A549 treated with CORT108297 at 1 μM for 4 hours (cell line): ENCODE data around the gene MDH1B. TPM values are rescaled to one million over a fixed set of nuclear protein-coding genes. Genes with fewer than 3 reads are reported as not detected.

Source experiments
- total RNA-seq: library from RNA; stranded (reverse); fragments of 200-300 nt; extraction: Qiagen RNA extraction; gene quantifications from 5 replicates; pipeline ENCODE4 v1.2.3, GENCODE V29; 2022

MDH1B gene
- 1.3 to 2.3 TPM (median 1.6 TPM) in 5 replicates for total RNA-seq

DNA sequence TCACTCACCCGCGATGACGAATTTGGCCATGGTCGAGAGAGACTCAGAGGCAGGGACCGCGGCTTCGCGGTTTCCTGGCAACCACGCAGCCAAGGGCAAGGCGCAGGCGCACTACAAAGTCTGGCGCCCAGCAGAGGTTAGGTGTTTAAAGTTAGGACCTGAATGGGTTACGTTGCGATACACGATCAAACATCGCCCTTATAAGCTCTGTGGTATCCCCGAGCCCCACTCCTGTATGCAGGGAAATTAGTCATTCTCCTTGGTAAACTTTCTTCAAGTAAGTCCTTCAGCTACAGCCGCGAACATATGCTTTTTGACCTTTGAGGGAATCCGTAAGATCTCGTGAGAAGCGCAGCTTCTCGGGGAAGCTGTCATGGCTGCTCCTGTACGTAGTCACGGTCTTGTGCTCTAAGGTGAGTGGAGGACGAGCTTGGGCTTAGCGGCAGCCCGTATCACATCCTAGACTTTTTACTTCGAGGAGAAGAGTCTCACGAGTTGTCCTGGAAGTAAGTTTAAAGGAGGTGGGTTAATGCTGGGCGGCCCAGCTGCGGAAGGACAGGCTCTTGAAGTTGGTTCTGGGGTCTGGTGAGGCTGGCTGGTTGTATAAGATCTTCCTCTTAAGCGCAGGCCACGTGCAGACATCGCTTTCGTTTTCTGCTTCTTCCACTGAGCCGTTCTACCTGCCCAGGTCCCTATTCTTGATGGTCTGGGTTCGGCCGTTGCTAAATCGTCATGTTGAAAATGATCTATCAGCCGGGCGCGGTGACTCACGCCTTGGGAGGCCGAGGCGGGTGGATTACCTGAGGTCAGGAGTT lies at the start of gene MDH1B, which contains the start of gene FASTKD2:
MDH1B (minus strand) TSS at position 87 of the 815 bp plus-strand sequence; CDS start at position 30, 57 bp downstream.
FASTKD2 (plus strand) TSS at position 365 of the 815 bp plus-strand sequence. CDS start 1,088 bp downstream, outside the sequence.

DNA sequence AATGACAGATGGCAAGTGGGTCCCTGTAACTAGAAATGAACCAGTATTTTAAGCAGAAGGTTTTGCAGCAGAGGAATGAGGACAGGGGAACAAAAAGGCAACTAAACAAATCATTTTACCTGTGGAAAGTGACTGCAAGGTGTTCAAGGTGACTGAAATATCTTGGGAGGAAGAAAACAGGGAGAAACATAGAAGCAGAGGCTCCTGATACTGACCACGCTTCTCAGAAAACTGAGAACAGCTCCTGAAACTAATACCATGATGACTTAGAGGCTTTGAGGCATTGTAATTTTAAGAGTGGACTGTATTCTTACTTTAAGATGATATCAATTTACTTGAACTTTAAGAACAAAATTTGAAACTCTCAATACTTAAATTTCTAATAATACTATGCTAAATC lies 46.8 kb downstream of the MDH1B start, which contains the start of gene DYTN:
DYTN (minus strand) TSS at position 101 of the 400 bp plus-strand sequence. CDS start 117 bp downstream, outside the sequence.

Other genes starting within 250 kb of the MDH1B start
- gene FAM237A, start 122.8 kb downstream of the MDH1B start, total RNA-seq, result not detected in 5 replicates
- gene DYTN, start 46.9 kb downstream of the MDH1B start, total RNA-seq, result not detected in 5 replicates
- 30.7 to 40.2 TPM (median 34.0 TPM) in 5 replicates for gene FASTKD2, start 278 bp upstream of the MDH1B start, total RNA-seq
- 0.09 to 0.15 TPM (median 0.12 TPM) in 3 of 5 replicates, not detected in the others for gene CPO, start 174.2 kb upstream of the MDH1B start, total RNA-seq